Pulmonary artery endothelial cell (primary cell): ENCODE data around the gene GXYLT2. TPM values are rescaled to one million over a fixed set of nuclear protein-coding genes. Genes with fewer than 3 reads are reported as not detected.

Experiments
- DNase-seq: peaks from one replicate; pipeline ENCODE4 v3.0.0-alpha.2; 2011; ENCODE audit warnings: low read depth, low spot score
- total RNA-seq: library from RNA; depleted of rRNA; stranded (reverse); fragments of >200 nt; gene quantifications from 2 replicates; pipeline ENCODE4 v1.2.3, GENCODE V29; 2014

GXYLT2 gene, protein sequence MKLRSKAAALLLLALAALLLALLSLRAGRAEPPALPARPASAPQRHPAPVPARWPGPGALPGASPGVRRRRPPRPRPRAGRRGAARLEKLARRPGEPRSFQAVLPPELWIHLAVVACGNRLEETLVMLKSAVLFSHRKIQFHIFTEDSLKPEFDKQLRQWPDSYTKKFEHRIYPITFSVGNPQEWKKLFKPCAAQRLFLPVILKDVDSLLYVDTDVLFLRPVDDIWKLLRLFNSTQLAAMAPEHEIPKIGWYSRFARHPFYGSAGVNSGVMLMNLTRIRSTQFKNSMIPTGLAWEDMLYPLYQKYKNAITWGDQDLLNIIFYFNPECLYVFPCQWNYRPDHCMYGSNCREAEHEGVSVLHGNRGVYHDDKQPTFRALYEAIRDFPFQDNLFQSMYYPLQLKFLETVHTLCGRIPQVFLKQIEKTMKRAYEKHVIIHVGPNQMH
- total RNA-seq = 0.40 and 0.88 TPM in 2 replicates

DNA sequence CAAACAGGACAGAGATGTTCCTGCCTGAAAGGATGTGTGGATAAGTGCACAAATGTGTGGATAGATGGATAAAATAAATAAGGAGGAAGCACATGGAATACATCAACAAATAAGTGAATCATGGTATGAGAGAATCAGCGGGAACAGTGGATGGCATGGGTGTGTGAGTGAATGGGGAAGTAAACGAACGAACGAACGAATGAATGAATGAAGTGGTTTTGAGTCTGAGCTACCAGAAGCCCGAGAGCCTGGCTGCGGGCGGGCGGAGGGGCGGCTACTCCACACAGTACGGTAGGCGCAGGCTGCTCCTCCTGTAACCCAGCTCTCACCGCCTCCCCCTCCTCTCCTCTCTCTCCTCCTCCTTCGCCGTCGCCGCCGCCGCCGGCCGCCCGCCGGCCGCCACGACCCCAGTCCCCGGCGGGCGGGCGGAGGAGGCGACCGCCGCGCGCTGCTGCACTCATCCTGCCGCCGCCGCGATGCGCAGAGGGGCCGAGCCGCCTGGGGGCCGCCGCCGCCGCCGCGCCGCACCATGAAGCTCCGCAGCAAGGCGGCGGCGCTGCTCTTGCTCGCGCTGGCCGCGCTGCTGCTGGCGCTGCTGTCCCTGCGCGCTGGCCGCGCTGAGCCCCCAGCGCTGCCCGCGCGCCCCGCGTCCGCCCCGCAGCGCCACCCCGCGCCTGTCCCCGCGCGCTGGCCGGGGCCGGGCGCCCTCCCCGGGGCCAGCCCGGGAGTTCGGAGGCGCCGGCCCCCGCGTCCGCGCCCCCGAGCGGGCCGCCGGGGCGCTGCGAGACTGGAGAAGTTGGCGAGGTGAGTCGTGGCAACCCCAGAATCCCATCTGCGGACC lies at the start of gene GXYLT2:
TSS of gene GXYLT2 (plus strand) at position 342 of the 841 bp plus-strand sequence. CDS start at position 530, 188 bp downstream.
- DNase-seq = no peak

DNA sequence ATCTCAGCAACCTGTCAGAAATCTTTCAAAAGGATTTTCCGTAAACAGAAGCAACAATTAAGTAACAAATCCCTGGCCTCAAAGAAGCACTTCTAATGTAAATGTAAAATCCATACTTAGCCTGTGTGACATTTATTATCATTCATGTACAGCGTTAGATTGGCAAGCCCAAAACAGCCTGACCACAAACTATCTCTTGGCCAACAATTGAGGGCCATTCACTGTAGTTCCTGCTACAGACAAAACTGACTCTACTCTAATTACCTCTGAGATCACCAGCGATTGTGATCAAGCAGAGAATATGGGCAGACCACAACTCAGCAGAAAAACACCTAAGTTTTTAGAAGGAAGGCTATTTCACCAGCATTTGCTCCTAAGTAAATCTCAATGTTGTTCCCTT lies 48.8 kb upstream of the GXYLT2 start:
- no peak for DNase-seq

DNA sequence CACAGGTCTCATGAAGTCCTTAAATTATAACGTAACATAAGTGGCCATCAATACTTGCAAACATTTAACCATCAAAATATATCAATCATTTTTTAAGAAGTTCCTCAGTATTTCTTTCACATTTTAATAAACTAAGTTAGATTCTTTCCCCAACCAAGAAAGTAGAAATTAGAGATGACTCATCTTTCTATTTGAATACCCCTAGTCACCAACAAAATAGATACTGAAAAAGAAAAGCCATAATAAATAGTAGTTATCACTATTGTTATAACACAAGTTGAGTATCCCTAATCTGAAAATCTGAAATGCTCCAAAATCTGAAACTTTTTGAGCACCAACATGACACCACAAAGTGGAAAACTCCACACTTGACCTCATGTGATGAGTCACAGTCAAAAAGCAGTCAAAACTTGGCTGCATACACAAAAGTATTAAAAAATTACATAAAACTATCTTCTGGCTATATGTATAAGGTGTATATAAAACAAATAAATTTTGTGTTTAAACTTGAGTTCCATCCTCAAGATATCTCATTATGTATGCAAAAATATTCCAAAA lies 43.3 kb upstream of the GXYLT2 start:
- no peak for DNase-seq

DNA sequence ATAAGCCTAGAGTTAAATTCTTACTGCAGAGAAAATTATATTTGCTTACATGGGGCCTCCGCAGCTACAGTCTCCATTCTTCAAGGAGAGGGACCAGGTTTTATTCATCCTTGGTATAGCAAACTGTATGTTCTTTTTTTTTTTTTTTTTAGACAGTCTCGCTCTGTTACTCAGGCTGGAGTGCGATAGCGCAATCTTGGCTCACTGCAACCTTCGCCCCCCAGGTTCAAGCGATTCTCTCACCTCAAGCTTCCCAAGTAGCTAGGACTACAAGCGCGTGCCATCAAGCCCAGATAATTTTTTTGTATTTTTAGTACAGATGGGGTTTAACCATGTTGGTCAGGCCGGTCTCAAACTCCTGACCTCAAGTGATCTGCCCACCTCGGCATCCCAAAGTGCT lies 41.7 kb upstream of the GXYLT2 start:
- DNase-seq = no peak

DNA sequence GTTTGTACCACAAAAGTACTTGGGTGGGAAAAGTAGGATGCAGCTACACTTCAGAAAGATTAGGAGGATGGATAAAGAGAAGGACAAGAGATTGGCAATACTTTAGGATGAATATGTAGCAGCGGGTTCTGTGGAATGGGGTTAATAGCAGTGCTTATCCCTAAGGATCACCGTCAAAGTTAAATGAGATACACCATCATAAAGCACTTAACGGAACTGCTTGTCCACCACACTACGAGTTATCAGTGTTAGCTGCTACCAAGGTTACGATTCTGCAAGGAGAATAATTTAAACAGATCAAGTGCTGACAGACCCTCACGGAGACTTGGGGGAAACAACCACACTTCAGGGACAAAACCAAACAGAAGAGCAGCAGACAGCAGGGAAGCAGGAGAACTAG lies 40.6 kb upstream of the GXYLT2 start:
- DNase-seq = no peak

DNA sequence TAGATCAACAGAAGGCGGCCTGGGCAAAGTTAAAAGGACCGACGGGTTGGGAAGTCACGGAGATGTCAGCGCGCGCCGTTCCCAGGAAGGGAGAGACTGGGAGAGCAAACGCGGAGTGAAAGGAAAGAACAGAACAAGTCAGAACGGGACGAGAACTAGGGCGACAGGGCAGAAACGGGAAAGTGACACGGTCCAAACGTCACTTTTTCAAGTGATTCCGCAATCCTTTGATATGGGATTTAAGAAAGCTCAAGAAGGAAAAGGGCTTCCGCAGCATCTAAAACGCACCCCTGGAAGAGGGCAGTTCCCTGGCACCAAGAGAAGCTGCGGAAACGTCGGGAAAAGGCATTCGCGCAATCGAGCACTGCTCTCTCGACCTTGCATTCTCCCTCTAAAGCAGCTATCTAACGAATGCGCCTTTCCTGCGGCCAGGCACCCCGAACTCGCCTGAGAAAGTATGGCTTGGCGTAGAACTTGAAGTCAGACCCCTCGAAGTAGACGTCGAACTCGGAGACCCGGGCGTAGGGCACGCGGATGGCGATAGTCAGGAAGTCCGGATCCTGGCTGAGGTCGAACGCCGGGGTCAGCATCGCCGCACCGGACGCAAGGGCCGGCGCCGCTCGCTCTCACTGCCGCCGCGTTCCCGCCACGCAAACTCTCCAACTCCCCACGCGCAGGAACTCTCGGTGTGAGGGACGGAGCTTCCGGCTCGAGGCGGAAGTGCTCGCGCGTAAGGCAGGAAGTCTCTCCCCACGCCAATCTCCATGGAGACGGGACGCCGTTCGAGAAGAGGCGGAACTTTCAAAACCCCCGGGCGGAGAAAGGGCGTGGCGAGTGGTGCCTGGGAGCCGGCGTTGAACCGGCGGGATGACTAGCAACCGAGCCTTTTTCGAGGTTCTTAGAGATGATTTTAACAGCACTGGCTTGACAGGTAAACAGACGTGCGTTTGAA lies 39.8 kb upstream of the GXYLT2 start, which contains the start of gene SHQ1:
TSS of gene SHQ1 (minus strand) at position 695 of the 952 bp plus-strand sequence. CDS start at position 590, 105 bp downstream.
- peak; percentile 74 for DNase-seq

DNA sequence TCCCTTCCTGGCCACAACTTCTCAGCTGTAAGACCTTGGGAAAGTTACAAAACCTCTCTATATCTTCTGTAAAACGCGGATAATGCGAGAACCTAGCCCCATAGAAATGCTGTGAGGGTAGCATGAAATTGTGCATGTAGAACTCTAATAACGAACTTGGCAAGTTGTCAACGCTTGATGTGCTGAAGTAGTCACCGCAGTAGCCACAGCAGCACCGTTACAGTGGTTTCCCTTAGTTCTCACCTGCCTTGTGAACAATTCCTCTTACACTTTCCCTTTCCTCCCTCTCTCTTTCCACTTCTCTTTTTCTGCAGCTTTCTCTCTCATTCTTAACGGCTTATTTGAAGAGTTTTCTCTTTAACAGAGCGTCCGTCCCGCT lies 39.2 kb upstream of the GXYLT2 start:
- no peak for DNase-seq

DNA sequence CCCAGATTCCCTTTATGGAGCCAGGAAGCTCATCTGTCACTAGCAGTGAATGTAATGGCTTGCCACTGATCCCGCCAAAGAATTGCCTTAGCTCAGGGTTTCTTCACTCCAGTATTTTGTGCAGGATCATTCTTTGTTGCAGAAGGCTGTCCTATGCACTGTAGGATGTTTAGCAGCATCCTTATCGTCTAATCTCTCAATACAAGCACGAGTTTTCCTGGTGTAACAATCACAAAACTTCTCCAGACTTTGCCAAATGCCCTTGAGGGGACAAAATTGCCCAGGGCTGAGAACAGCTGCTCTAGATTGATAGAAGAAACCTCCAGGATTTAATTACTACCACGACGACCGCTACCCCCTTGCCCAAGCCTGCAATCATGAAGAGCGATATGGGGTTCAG lies 32.8 kb upstream of the GXYLT2 start:
- no peak for DNase-seq

DNA sequence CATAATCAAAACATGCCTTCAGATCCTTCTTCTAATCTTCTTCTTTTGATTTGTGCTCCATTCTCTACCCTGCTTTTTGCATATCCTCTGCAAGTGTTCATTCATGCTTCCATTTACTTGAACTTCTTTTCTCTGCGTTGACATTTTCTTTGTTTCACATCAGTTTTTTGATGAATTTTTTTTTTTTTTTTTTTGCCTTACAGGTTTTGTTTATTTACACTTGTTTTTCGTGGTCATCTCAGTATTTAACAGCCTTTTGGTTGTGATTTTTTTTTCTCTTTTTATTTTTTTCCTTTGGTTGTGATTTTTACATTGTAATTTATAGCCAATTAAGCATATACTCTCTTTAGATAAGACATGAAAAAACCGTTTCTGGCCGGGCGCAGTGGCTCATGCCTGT lies 27.8 kb upstream of the GXYLT2 start:
- DNase-seq = no peak

DNA sequence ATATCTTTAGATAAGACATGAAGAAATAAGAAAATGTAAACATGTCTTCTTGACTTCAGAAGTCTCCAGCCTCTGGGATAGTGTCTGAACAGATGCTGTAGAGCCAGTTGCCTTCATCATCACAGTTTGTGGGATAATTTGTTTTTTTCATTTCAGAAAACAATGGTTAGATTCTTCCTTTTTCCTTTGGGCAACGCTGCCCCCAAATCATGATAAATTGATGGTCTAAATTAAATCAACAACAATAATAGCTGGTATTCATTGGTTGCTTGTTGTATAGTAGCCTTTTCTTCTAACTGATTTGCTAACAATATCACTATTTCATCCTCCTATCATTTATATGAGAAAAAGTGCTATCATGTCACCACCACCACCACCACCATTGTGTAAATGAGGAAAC lies 27.0 kb upstream of the GXYLT2 start:
- no peak for DNase-seq

DNA sequence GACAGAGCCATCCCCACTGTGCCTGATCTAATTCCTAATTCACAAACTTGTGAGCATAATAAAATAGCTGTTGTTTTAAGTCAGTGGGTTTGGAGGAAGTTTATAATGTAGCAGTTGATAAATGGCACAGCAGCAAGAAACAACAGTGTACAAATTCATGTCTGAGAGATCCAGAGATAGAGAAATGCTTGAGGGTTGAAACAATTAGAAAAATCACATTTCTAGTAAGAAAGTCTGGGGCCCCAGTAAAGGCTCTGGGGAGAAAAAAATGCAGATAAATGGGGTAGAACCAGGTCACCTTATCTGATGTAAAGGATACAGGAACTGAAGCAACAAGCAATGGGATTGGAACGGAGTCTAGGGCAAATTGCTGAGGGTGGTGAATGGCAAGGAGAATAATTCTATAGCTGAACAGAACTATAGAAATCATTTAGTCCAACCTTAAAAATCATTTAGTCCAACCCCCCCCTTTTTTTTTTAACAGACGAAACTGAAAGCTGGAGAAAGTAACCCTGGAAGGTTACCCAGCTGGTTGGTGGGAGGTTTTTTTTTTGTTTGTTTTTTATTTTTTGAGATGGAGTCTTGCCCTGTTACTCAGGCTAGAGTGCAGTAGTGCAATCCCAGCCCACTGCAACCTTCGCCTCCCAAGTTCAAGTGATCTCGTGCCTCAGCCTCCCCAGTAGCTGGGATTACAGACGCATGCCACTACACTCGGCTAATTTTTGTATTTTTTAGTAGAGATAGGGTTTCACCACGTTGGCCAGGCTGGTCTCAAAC lies 25.3 kb upstream of the GXYLT2 start:
- DNase-seq = no peak

DNA sequence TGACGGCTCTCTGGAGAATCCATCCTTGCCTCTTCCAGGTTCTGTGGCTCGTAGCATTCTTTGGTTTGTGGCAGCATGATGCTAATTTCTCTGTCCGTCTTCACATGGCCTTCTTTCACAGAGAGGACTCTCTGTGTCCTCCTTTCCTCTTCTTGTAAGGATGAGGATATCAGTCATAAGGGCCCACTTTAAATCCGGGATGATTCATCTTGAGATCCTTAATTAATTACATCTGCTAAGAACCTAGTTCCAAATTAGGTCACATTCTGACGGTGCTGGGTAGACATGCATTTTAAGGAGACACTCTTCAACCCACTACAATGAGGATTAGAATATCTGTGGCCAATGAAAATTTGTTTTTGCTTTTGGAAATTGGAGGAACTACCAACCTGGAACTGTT lies 15.7 kb upstream of the GXYLT2 start:
- no peak for DNase-seq

DNA sequence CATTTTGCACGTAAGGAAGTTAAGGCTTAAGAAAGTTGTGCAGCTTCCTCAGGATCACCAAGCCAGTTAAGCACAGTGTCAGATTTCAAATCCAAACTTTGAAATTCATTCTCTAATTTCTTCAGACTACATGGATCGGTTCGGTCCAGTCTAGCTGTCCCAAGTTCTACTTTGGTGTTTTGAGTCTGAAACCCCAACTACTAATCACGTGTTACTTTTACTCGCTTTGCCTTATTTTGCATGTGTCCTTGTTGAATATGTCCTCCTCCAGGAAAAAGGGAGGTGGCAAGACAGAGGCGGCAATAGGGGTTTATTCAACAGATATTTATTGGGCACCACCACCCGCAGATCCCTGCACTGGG lies 522 bp upstream of the GXYLT2 start:
- DNase-seq = no peak

DNA sequence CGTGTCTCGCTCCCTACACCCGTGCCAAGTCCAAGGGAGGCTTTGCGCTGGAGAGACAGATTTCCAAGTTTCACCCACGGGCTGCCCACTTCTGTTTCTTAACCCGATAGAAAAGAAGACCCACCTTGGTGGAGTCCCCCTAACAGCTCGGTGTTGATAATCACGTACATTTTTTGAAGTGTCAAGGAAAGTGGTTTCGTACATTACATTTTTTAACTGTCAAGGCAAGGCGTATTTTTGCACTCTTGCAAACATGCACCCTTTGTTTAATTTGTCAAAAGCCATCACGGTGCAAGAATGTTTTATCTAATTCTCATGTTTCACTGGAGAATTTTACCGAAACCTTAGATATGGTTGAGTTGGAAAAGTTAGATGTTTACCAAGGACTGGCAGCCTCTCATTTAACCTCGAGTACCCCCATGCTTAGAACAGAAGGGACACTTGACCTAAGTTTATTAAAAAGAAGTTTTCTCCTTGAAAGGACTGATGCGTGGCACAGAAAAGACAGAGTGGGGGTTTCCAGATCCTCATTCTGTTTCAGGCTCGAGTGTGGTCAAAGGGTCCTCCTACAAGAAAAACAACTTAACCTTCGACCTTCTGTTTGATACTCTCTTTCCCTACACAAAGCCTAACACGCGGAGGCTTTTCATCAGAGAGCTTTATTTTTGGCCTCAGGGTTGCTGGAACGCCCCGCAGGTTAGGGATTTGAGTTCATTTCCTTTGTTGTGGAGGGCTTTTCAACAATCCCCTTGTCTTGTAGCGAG lies 882 bp downstream of the GXYLT2 start:
- no peak for DNase-seq

DNA sequence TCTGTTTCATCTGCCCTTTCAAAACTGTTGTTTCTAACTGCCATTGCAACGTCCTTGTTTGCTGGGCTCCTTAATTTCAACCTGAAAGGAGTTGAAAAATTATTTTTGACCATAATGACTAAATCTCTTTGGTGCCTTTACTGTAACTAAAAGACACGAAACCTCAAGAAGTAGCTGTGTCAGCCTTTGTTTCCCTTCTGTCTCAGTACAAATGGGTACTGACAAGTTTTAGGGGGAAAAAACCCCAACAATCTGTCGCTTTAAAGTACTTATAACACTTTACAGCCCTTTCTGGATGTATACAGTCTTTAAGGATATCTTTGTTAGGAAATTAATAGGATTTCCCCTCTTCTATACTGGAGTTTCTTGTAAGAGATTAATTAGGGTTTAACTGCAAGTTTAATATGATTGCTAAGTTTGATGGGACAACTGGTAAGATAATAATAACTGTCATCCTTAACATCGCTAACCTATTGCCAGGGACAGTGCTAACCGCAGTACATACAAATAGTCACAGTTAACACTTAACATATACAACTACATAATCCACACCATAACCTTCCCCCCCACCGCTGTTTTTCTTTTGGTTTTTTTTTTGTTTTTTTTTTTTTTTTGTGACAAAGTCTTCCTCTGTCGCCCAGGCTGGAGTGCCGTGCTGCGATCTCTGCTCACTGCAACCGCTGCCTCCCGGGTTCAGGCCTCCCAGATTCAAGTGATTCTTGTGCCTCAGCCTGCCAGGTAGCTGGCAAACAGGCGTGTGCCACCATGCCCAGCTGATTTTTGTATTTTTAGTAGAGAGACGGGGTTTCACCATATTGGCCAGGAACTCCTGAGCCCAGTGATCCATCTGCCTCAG lies 1.7 kb downstream of the GXYLT2 start:
- no peak for DNase-seq

DNA sequence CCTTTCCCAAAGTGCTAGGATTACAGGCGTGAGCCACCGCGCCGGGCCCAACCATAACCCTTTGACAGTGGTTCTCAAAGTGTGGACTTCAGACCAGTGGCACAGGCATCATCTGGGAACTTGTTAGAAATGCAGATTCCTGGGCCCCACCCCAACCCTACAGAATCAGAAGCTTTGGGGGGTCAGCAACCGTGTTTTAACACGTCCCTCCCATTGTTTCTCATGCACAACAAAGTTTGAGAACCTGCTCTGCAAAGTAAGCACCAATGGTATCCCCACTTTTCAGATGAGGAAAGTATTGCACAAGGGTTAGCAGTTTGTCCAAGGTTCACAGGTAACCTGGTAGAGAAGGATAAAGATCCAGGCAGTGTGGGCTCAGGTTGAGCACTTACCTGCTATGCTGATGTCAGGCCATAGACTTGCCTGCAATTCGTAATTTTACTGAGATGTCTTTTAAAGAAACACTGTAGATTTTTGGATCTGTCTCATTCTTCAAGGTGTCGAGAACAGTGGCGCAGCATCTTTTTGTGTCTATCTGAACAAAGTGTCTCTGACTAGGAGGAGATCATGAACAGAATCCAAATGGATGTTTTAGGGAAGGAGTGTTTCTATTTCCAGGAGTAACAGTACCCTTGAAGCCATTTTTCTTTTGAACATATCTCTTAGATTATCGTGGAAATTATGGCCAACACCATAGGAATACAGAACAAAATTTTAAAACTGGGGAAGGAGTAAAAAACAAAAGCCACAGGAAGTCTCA lies 2.5 kb downstream of the GXYLT2 start:
- DNase-seq = no peak

DNA sequence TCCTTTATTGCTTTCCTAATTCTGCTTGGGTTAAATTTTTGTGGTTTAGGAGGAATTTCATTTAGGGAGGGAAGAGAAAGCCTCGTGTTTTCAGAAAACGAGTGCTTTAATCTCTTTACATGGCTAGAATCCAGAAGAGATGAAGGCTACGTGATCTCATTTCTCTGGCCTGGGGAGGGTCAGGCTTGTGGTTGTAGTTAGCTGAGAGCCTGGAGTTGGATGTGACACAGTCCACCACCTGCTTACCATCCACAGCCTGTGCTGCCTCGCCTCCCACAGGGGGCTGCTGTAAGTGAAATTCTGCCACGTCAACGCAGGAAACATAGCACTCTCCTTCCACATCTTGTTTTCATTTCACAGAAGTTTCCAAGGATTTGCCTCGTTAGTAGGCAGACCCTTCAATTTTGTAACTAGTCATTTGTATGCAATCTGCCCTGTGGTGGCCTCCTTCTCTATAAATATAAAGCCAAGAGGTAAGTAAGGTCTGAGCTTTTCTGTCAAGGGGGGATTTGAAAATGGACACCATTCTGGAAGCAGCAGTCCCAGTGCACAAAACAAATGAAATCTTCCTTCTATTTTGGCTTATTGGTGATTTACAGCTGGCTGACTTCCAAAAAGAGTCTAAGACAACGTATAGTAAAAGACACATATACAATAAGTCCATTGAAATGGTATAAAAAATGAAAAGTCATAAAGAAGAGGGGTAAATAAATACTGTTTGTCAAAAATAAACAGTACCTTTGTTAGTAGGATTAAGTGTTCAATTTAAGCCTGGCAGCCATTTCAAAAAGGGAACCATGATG lies 3.4 kb downstream of the GXYLT2 start:
- no peak for DNase-seq
